Measurements from ENCODE around the gene MYCBP2.

Gene MYCBP2

GRCh38 chr13:77000475-77000874, 326.4 kb downstream of the MYCBP2 start:
- DNase-seq (ENCODE audit: low read depth in 2 of 2, low spot score in 1 of 2), result no peak
